NCI-H526 treated with DMSO at 0.1 percent for 48 hours (cell line): ENCODE results near the gene VPS13A.
"Not testable (repeated sequence)": the region's sequence is repeated elsewhere in the genome, so short reads cannot be mapped to it uniquely, and the experiment has no call there.

Source experiments
- DNase-seq: peaks from one replicate; lab custom pipeline; 2025; lab: John Stamatoyannopoulos, UW

Gene VPS13A

GRCh38 chr9:77188242-77188641, 10.9 kb downstream of the VPS13A start:
- no peak for DNase-seq

GRCh38 chr9:77194423-77194822, 17.1 kb downstream of the VPS13A start:
- no peak for DNase-seq

GRCh38 chr9:77210116-77210515, 32.8 kb downstream of the VPS13A start:
- no peak for DNase-seq

- DNase-seq = no peak
Measured at GRCh38 chr9:77211561-77211960, 34.2 kb downstream of the VPS13A start.

- DNase-seq = no peak
Measured at GRCh38 chr9:77212801-77213200, 35.5 kb downstream of the VPS13A start.

GRCh38 chr9:77215874-77216273, 38.5 kb downstream of the VPS13A start:
- DNase-seq = peak; percentile 1

GRCh38 chr9:77218612-77219011, 41.3 kb downstream of the VPS13A start:
- DNase-seq = no peak

- no peak for DNase-seq
Measured at GRCh38 chr9:77221431-77221830, 44.1 kb downstream of the VPS13A start.

- no peak for DNase-seq
Measured at GRCh38 chr9:77224746-77225312, 47.5 kb downstream of the VPS13A start.

- no peak for DNase-seq
Measured at GRCh38 chr9:77236693-77237092, 59.4 kb downstream of the VPS13A start.

- no peak for DNase-seq
Measured at GRCh38 chr9:77237896-77238295, 60.6 kb downstream of the VPS13A start.

GRCh38 chr9:77251050-77251449, 73.7 kb downstream of the VPS13A start:
- no peak for DNase-seq

GRCh38 chr9:77257275-77257674, 79.9 kb downstream of the VPS13A start:
- DNase-seq = no peak

GRCh38 chr9:77261605-77262004, 84.3 kb downstream of the VPS13A start:
- DNase-seq = no peak

- DNase-seq = not testable (repeated sequence)
Measured at GRCh38 chr9:77267762-77268161, 90.4 kb downstream of the VPS13A start.

- no peak for DNase-seq
Measured at GRCh38 chr9:77271023-77271690, 93.8 kb downstream of the VPS13A start.

GRCh38 chr9:77276799-77277198, 99.5 kb downstream of the VPS13A start:
- no peak for DNase-seq

GRCh38 chr9:77277719-77278118, 100.4 kb downstream of the VPS13A start:
- DNase-seq = no peak

GRCh38 chr9:77283991-77284390, 106.7 kb downstream of the VPS13A start:
- no peak for DNase-seq

GRCh38 chr9:77284616-77285015, 107.3 kb downstream of the VPS13A start:
- no peak for DNase-seq

- DNase-seq = no peak
Measured at GRCh38 chr9:77290373-77290772, 113.0 kb downstream of the VPS13A start.

GRCh38 chr9:77291714-77292113, 114.4 kb downstream of the VPS13A start:
- peak; percentile 1 for DNase-seq

GRCh38 chr9:77293949-77294348, 116.6 kb downstream of the VPS13A start:
- DNase-seq = no peak

- no peak for DNase-seq
Measured at GRCh38 chr9:77304543-77304942, 127.2 kb downstream of the VPS13A start.
